SIG-M5 treated with dmso at 0.1 percent for 504 hours (cell line): ENCODE results near the gene LRRIQ1.
"Not testable (repeated sequence)": the region's sequence is repeated elsewhere in the genome, so short reads cannot be mapped to it uniquely, and the experiment has no call there.

ENCODE experiments used
- DNase-seq: peaks from one replicate; lab custom pipeline; 2025; ENCODE audit not compliant: unreplicated experiment; lab: John Stamatoyannopoulos, UW

The LRRIQ1 gene

GRCh38 chr12:85188619-85189018 is 152.5 kb downstream of the LRRIQ1 start:
- no peak for DNase-seq

- no peak for DNase-seq
These were observed 154.6 kb downstream of the LRRIQ1 start for GRCh38 chr12:85190728-85191127.

GRCh38 chr12:85203809-85204208 is 167.7 kb downstream of the LRRIQ1 start:
- not testable (repeated sequence) for DNase-seq

GRCh38 chr12:85206543-85206942 is 170.4 kb downstream of the LRRIQ1 start:
- DNase-seq: no peak

GRCh38 chr12:85224339-85224738 is 188.2 kb downstream of the LRRIQ1 start:
- not testable (repeated sequence) for DNase-seq

- DNase-seq: no peak
These were observed 189.3 kb downstream of the LRRIQ1 start for GRCh38 chr12:85225501-85225900.

GRCh38 chr12:85237327-85237726 is 201.2 kb downstream of the LRRIQ1 start:
- DNase-seq: no peak

- no peak for DNase-seq
These were observed 208.4 kb downstream of the LRRIQ1 start for GRCh38 chr12:85244561-85244960.

- DNase-seq: no peak
These were observed 217.7 kb downstream of the LRRIQ1 start for GRCh38 chr12:85253853-85254252.

GRCh38 chr12:85257671-85258070 is 221.5 kb downstream of the LRRIQ1 start:
- no peak for DNase-seq

GRCh38 chr12:85260447-85260846 is 224.3 kb downstream of the LRRIQ1 start:
- no peak for DNase-seq

- DNase-seq: no peak
These were observed 224.7 kb downstream of the LRRIQ1 start for GRCh38 chr12:85260896-85261295.

GRCh38 chr12:85266356-85266755 is 230.2 kb downstream of the LRRIQ1 start:
- DNase-seq: no peak

GRCh38 chr12:85273381-85274314 is 237.5 kb downstream of the LRRIQ1 start:
- DNase-seq: no peak

GRCh38 chr12:85274315-85274651 is 238.1 kb downstream of the LRRIQ1 start:
- DNase-seq: no peak

GRCh38 chr12:85275374-85275773 is 239.2 kb downstream of the LRRIQ1 start:
- DNase-seq: no peak

GRCh38 chr12:85277191-85277590 is 241.0 kb downstream of the LRRIQ1 start:
- DNase-seq: no peak

- no peak for DNase-seq
These were observed 241.9 kb downstream of the LRRIQ1 start for GRCh38 chr12:85277900-85278597.

- DNase-seq: no peak
These were observed 242.7 kb downstream of the LRRIQ1 start for GRCh38 chr12:85278598-85279448.

- no peak for DNase-seq
These were observed 243.5 kb downstream of the LRRIQ1 start for GRCh38 chr12:85279449-85280164.
